A673 (cell line): ENCODE results near the gene IQGAP3. TPM values are rescaled to one million over a fixed set of nuclear protein-coding genes. Genes with fewer than 3 reads are reported as not detected.
"Not testable (repeated sequence)": the region's sequence is repeated elsewhere in the genome, so short reads cannot be mapped to it uniquely, and the experiment has no call there.

Source experiments
- BruUV-seq: library from RNA; stranded (reverse); fragments of 400-500 nt; replicated peaks from 2 replicates; lab custom pipeline; 2021; lab: Mats Ljungman, UMichigan
- CTCF ChIA-PET: fragments of 300-600 bp; sonication (Branson Sonifier 250); formaldehyde crosslinking; loops from one replicate; lab custom pipeline; 2022; ENCODE audit warnings: antibody characterized with exemption; lab: Charles Lee
- POLR2A ChIA-PET: fragments of 300-600 bp; sonication (Branson Sonifier 250); formaldehyde crosslinking; loops from one replicate; lab custom pipeline; 2022; ENCODE audit warnings: antibody characterized with exemption; ENCODE audit not compliant: low non-redundant PET; lab: Charles Lee
- DNase-seq: peaks from one replicate; pipeline ENCODE4 v3.0.0-alpha.2; 2015; ENCODE audit warnings: low spot score
- H3K27ac ChIP-seq: fragments of 200-600 bp; sonication (generic); 2 replicates; pipeline ENCODE4 v1.5.1; 2016; ENCODE audit warnings: mixed run types, low read depth, mild to moderate bottlenecking, mixed read lengths, antibody characterized with exemption, low read length; ENCODE audit not compliant: poor library complexity, severe bottlenecking
- H3K27me3 ChIP-seq: fragments of 200-600 bp; sonication (generic); replicated peaks from 2 replicates; pipeline ENCODE4 v1.6.1; 2017; ENCODE audit warnings: mixed run types, low read depth, mild to moderate bottlenecking, mixed read lengths, antibody characterized with exemption, low read length; ENCODE audit not compliant: insufficient read depth, poor library complexity
- H3K36me3 ChIP-seq: fragments of 200-600 bp; sonication (generic); 2 replicates; pipeline ENCODE4 v1.6.1; 2016; ENCODE audit warnings: mixed run types, mild to moderate bottlenecking, mixed read lengths, antibody characterized with exemption, low read length; ENCODE audit not compliant: insufficient read depth, poor library complexity, severe bottlenecking
- H3K4me1 ChIP-seq: fragments of 200-600 bp; sonication (generic); 2 replicates; pipeline ENCODE4 v1.6.1; 2017; ENCODE audit warnings: mixed run types, mild to moderate bottlenecking, mixed read lengths, antibody characterized with exemption, low read length; ENCODE audit not compliant: insufficient read depth, poor library complexity, severe bottlenecking
- H3K4me3 ChIP-seq: fragments of 200-600 bp; sonication (generic); 2 replicates; pipeline ENCODE4 v1.5.1; 2016; ENCODE audit warnings: low read depth, mixed run types, mild to moderate bottlenecking, mixed read lengths, low read length; ENCODE audit not compliant: poor library complexity, severe bottlenecking
- H3K9me3 ChIP-seq: fragments of 200-600 bp; sonication (generic); 2 replicates; pipeline ENCODE4 v1.6.1; 2016; ENCODE audit warnings: mixed run types, low read depth, mild to moderate bottlenecking, mixed read lengths, antibody characterized with exemption, low read length; ENCODE audit not compliant: poor library complexity, severe bottlenecking
- EZH2 ChIP-seq: fragments of 200-600 bp; sonication (generic); IDR thresholded peaks from 2 replicates; pipeline ENCODE4 v1.6.1; 2017; ENCODE audit warnings: borderline replicate concordance, low read depth, mild to moderate bottlenecking, mixed read lengths, antibody characterized with exemption, low read length; ENCODE audit not compliant: poor library complexity, severe bottlenecking
- intact Hi-C: fragments of 100-400 bp; cut with micrococcal nuclease; formaldehyde crosslinking; loops from one replicate; pipeline ENCODE4 v1.10.0; 2022; ENCODE audit not compliant: unreplicated experiment
- total RNA-seq: library from RNA; stranded (reverse); gene quantifications from 2 replicates; pipeline ENCODE4 v1.2.3, GENCODE V29; 2021
- TF ChIP-seq, protein P1 (sequence below): fragments of 300-800, 200-600 bp; sonication (generic); conservative IDR thresholded peaks from 2 replicates; pipeline ENCODE4 v1.5.1; 2017; ENCODE audit warnings: low read depth, mild to moderate bottlenecking, antibody characterized with exemption, low read length, moderate library complexity, mixed read lengths

The IQGAP3 gene
- total RNA-seq, 1 experiment from 2014 or later: 37.5 TPM

DNA sequence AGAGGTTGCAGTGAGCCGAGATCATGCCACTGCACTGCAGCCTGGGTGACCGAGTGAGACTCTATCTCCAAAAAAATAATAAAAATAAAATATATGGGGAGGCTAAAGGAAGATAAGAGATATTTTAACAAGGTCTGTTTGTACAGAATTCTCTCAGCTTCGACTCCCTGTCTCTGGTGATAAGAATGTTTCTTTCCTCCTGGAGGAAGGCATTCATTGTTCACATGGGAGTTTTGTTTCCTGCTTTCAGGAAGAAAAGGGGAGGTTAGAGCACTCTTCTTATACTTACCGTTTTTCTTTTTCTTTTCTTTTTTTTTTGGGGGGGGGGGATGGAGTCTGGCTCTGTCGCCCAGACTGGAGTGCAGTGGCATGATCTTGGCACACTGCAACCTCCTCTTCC is 17.2 kb upstream of the IQGAP3 start:
- Histone ChIP-seq H3K9me3 (no peaks in the 10 kb centered on the region), H3K27me3 (no peaks in the 10 kb centered on the region), H3K4me1 (peaks cover 3% of the 10 kb centered on the region), H3K36me3 (peaks cover 22% of the 10 kb centered on the region), H3K27ac (no peak overlapping the region), H3K4me3 (no peak overlapping the region)
- BruUV-seq: no TSS peak
- no peak for DNase-seq
- intact Hi-C loops: no loop called here
- CTCF ChIA-PET: no interaction called here
- POLR2A ChIA-PET: no interaction called here
- TF ChIP-seq, protein P1, sequence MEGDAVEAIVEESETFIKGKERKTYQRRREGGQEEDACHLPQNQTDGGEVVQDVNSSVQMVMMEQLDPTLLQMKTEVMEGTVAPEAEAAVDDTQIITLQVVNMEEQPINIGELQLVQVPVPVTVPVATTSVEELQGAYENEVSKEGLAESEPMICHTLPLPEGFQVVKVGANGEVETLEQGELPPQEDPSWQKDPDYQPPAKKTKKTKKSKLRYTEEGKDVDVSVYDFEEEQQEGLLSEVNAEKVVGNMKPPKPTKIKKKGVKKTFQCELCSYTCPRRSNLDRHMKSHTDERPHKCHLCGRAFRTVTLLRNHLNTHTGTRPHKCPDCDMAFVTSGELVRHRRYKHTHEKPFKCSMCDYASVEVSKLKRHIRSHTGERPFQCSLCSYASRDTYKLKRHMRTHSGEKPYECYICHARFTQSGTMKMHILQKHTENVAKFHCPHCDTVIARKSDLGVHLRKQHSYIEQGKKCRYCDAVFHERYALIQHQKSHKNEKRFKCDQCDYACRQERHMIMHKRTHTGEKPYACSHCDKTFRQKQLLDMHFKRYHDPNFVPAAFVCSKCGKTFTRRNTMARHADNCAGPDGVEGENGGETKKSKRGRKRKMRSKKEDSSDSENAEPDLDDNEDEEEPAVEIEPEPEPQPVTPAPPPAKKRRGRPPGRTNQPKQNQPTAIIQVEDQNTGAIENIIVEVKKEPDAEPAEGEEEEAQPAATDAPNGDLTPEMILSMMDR: no peak
- no peak for TF ChIP-seq EZH2

DNA sequence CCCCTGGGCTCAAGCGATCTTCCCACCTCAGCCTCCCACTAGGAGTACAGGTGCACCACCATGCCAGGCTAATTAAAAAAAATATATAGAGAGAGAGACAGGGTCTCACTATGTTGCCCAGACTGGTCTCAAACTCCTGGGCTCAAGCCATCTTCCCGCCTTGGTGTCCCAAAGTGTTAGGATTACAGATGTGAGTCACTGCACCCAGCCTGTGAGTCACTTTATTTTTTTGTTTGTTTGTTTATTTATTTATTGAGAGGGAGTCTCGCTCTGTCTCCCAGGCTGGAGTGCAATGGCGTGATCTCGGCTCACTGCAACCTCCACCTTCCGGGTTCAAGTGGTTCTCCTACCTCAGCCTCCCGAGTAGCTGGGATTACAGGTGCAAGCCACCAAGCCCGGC is 15.6 kb upstream of the IQGAP3 start:
- CTCF ChIA-PET, H3K27me3 ChIP-seq, H3K36me3 ChIP-seq, POLR2A ChIA-PET, H3K27ac ChIP-seq, intact Hi-C loops, H3K9me3 ChIP-seq, H3K4me1 ChIP-seq, BruUV-seq, DNase-seq, H3K4me3 ChIP-seq: not testable (repeated sequence)

- no peak overlapping the region for H3K4me3 ChIP-seq
- H3K9me3 ChIP-seq: no peaks in the 10 kb centered on the region
- ChIA-PET CTCF (interaction anchor here (0.6 kb wide), 1 partner anchor 106 kb away, joined by 3 read pairs; no protein-coding TSS in a partner anchor), POLR2A (no interaction called here)
- no TSS peak for BruUV-seq
- TF ChIP-seq EZH2: no peak
- TF ChIP-seq, protein P1: no peak
- H3K27ac ChIP-seq: no peak overlapping the region
- H3K27me3 ChIP-seq: no peaks in the 10 kb centered on the region
- no peaks in the 10 kb centered on the region for H3K36me3 ChIP-seq
- intact Hi-C loops: no loop called here
- no peak for DNase-seq
- H3K4me1 ChIP-seq: no peaks in the 10 kb centered on the region
These were observed 14.6 kb upstream of the IQGAP3 start for GRCh38 chr1:156586892-156587477.

- TF ChIP-seq, protein P1: no peak
- TF ChIP-seq EZH2: no peak
- Histone ChIP-seq H3K27ac (no peak overlapping the region), H3K4me1 (no peaks in the 10 kb centered on the region), H3K4me3 (no peak overlapping the region), H3K27me3 (no peaks in the 10 kb centered on the region), H3K9me3 (no peaks in the 10 kb centered on the region), H3K36me3 (no peaks in the 10 kb centered on the region)
- BruUV-seq: no TSS peak
- intact Hi-C loops: no loop called here
- no peak for DNase-seq
- ChIA-PET CTCF (no interaction called here), POLR2A (no interaction called here)
These were observed 14.0 kb upstream of the IQGAP3 start for GRCh38 chr1:156586323-156586722.
